A549 (cell line): Measurements from ENCODE around the gene S100A1. TPM values are rescaled to one million over a fixed set of nuclear protein-coding genes. Genes with fewer than 3 reads are reported as not detected.

Experiments used
- ATAC-seq, 2 experiments: fragments of 200-7000 bp in 1 of 2; fragments of >200 bp in 1 of 2; cut with Nextera tagmentation in 1 of 2; cut with Tn5 transposase in 1 of 2; 3 replicates each; pipeline versions ENCODE4 v1.8.0 to v1.9.1; 2018 to 2020; ENCODE audit warnings: mild to moderate bottlenecking in 1 of 2, moderate library complexity in 1 of 2
- CTCF ChIA-PET: fragments of 300-600 bp; sonication (Branson Sonifier 250); formaldehyde crosslinking; extraction: SDS; loops from one replicate; lab custom pipeline; 2021; ENCODE audit warnings: antibody characterized with exemption, inconsistent platforms; lab: Yijun Ruan, JAX
- POLR2A ChIA-PET: fragments of 350-600 bp; formaldehyde crosslinking; extraction: SDS; loops from one replicate; lab custom pipeline; 2021; ENCODE audit warnings: antibody characterized with exemption, inconsistent platforms; lab: Yijun Ruan, JAX
- DNase-seq, 2 experiments: peaks; one replicate each; pipeline versions ENCODE4 v3.0.0 to v3.0.0-alpha.2; 2011 to 2016; ENCODE audit warnings: low read depth in 1 of 2, low spot score in 1 of 2
- FAIRE-seq: peaks from 2 replicates; lab custom pipeline; 2011; peaks lifted over from hg19 to GRCh38; lab: Jason Lieb, UNC
- H3K27ac ChIP-seq, 2 experiments: fragments of >200 bp; sonication (Bioruptor Twin); formaldehyde crosslinking; 3 replicates each; pipeline ENCODE4 v1.5.1; 2016 to 2017
- H3K4me1 ChIP-seq: fragments of >200 bp; sonication (Bioruptor Twin); formaldehyde crosslinking; 3 replicates; pipeline ENCODE4 v1.6.1; 2016
- H3K4me2 ChIP-seq: fragments of >200 bp; sonication (Bioruptor Twin); formaldehyde crosslinking; 3 replicates; pipeline ENCODE4 v1.6.1; 2016
- H3K4me3 ChIP-seq: fragments of >200 bp; sonication (Bioruptor Twin); formaldehyde crosslinking; 3 replicates; pipeline ENCODE4 v1.5.1; 2016
- H3K9me3 ChIP-seq: fragments of >200 bp; sonication (Bioruptor Twin); formaldehyde crosslinking; 3 replicates; pipeline ENCODE4 v1.6.1; 2016
- BHLHE40 ChIP-seq: IDR thresholded peaks from 2 replicates; pipeline ENCODE4 v1.6.1; 2012; ENCODE audit warnings: low read depth, low read length, inconsistent platforms
- CHD2 ChIP-seq: fragments of 150-350 bp; IDR thresholded peaks from 2 replicates; pipeline ENCODE4 v1.6.1; 2014; ENCODE audit warnings: low read length; ENCODE audit not compliant: partially characterized antibody
- CHD4 ChIP-seq: fragments of 200-600 bp; sonication (generic); IDR thresholded peaks from 2 replicates; pipeline ENCODE4 v1.6.1; 2016; ENCODE audit warnings: antibody characterized with exemption, mild to moderate bottlenecking, borderline replicate concordance
- EHF ChIP-seq: fragments of 250-450 bp; sonication (Bioruptor Pico); IDR thresholded peaks from 2 replicates; pipeline ENCODE4 v1.5.0; 2020; ENCODE audit warnings: mild to moderate bottlenecking
- EP300 ChIP-seq, 2 experiments: fragments of >200 bp; sonication (Bioruptor Twin); formaldehyde crosslinking; IDR thresholded peaks; 2 replicates in 1 of 2; 3 replicates in 1 of 2; pipeline ENCODE4 v1.6.1; 2016 to 2017
- HEYL ChIP-seq: fragments of 250-450 bp; sonication (Bioruptor Pico); IDR thresholded peaks from 2 replicates; pipeline ENCODE4 v1.8.0; 2021; ENCODE audit warnings: mild to moderate bottlenecking, moderate library complexity
- JUN ChIP-seq, 2 experiments: fragments of >200 bp; sonication (Bioruptor Twin); formaldehyde crosslinking; IDR thresholded peaks; 2 replicates in 1 of 2; 3 replicates in 1 of 2; pipeline ENCODE4 v1.6.1; 2016 to 2017
- JUNB ChIP-seq: fragments of >200 bp; sonication (Bioruptor Twin); formaldehyde crosslinking; IDR thresholded peaks from 2 replicates; pipeline ENCODE4 v1.6.1; 2016
- KDM1A ChIP-seq: fragments of 200-600 bp; sonication (generic); IDR thresholded peaks from 2 replicates; pipeline ENCODE4 v1.6.1; 2016; ENCODE audit warnings: low read depth, mild to moderate bottlenecking
- POLR2A ChIP-seq: IDR thresholded peaks from 2 replicates; pipeline ENCODE4 v1.6.1; 2012; ENCODE audit warnings: mild to moderate bottlenecking, low read length
- RAD21 ChIP-seq, 2 experiments: fragments of >200 bp in 1 of 2; sonication (Bioruptor Twin) in 1 of 2; formaldehyde crosslinking in 1 of 2; IDR thresholded peaks in 1 of 2; conservative IDR thresholded peaks in 1 of 2; 2 replicates in 1 of 2; 3 replicates in 1 of 2; pipeline ENCODE4 v1.6.1; 2012 to 2018; ENCODE audit warnings: inconsistent platforms in 1 of 2
- RCOR1 ChIP-seq: fragments of 150-350 bp; IDR thresholded peaks from 2 replicates; pipeline ENCODE4 v1.6.1; 2014; ENCODE audit warnings: antibody characterized with exemption, low read length, low read depth
- RFX5 ChIP-seq: fragments of 450-650 bp; IDR thresholded peaks from 2 replicates; pipeline ENCODE4 v1.7.1; 2014; ENCODE audit warnings: antibody characterized with exemption, mild to moderate bottlenecking, moderate library complexity
- SMC3 ChIP-seq: fragments of >200 bp; sonication (Bioruptor Twin); formaldehyde crosslinking; IDR thresholded peaks from 3 replicates; pipeline ENCODE4 v1.6.1; 2018; ENCODE audit warnings: inconsistent platforms
- SREBF2 ChIP-seq: fragments of 450-650 bp; IDR thresholded peaks from 2 replicates; pipeline ENCODE4 v1.6.1; 2014; ENCODE audit warnings: mild to moderate bottlenecking, moderate library complexity
- TFCP2L1 ChIP-seq: fragments of 250-450 bp; sonication (Bioruptor Pico); IDR thresholded peaks from 2 replicates; pipeline ENCODE4 v1.5.0; 2021; ENCODE audit warnings: mild to moderate bottlenecking
- ZC3H11A ChIP-seq: fragments of 450-650 bp; IDR thresholded peaks from 2 replicates; pipeline ENCODE4 v1.6.1; 2014; ENCODE audit warnings: antibody characterized with exemption, mild to moderate bottlenecking
- ZFP36 ChIP-seq: fragments of 450-650 bp; IDR thresholded peaks from 2 replicates; pipeline ENCODE4 v1.6.1; 2014; ENCODE audit warnings: borderline replicate concordance; ENCODE audit not compliant: partially characterized antibody
- ZNF302 ChIP-seq: fragments of 250-450 bp; sonication (Bioruptor Pico); IDR thresholded peaks from 2 replicates; pipeline ENCODE4 v1.9.0; 2021; ENCODE audit warnings: inconsistent platforms, mild to moderate bottlenecking, moderate library complexity
- ZSCAN20 ChIP-seq: fragments of 250-450 bp; sonication (Bioruptor Pico); IDR thresholded peaks from 2 replicates; pipeline ENCODE4 v1.8.0; 2022; ENCODE audit warnings: mild to moderate bottlenecking, moderate library complexity
- WGBS: methylation state at CpG from one replicate; pipeline ENCODE4 v1.1.6; 2017; ENCODE audit errors: missing lambda C conversion rate; 5-methylcytosine and 5-hydroxymethylcytosine counted together
- polyA plus RNA-seq, 4 experiments: library from polyadenylated mRNA; depleted of rRNA in 3 of 4; stranded (reverse); fragments of >200 nt; fragmentation: RNase III in 1 of 4; extraction: RNeasy Plus Mini Kit Qiagen cat#74134 plus additional on column Dnase treatment in 1 of 4; gene quantifications; 2 replicates in 3 of 4; 3 replicates in 1 of 4; pipeline ENCODE4 v1.2.3, GENCODE V29; 2011 to 2017
- TF ChIP-seq, protein P1 (sequence below): IDR thresholded peaks from 2 replicates; pipeline ENCODE4 v1.6.1; 2012
- TF ChIP-seq, protein P2 (sequence below): fragments of >200 bp; sonication (Bioruptor Twin); formaldehyde crosslinking; IDR thresholded peaks from 3 replicates; pipeline ENCODE4 v1.5.1; 2016
- TF ChIP-seq, protein P3 (sequence below): fragments of 450-650 bp; IDR thresholded peaks from 2 replicates; pipeline ENCODE4 v1.6.1; 2014; ENCODE audit warnings: antibody characterized with exemption
- TF ChIP-seq, protein P4 (sequence below): IDR thresholded peaks from 2 replicates; pipeline ENCODE4 v1.6.1; 2012; ENCODE audit warnings: low read depth, borderline replicate concordance
- TF ChIP-seq, protein P5 (sequence below): fragments of 250-450 bp; sonication (Bioruptor Pico); IDR thresholded peaks from 2 replicates; pipeline ENCODE4 v1.5.0; 2020; ENCODE audit warnings: low read depth, mild to moderate bottlenecking, moderate library complexity
- TF ChIP-seq, protein P6 (sequence below): IDR thresholded peaks from 2 replicates; pipeline ENCODE4 v1.6.1; 2012

Gene S100A1
- polyA plus RNA-seq, 2 of the 4 experiments (the other 2 are of a cell fraction) = 0.59 to 0.97 TPM

DNA sequence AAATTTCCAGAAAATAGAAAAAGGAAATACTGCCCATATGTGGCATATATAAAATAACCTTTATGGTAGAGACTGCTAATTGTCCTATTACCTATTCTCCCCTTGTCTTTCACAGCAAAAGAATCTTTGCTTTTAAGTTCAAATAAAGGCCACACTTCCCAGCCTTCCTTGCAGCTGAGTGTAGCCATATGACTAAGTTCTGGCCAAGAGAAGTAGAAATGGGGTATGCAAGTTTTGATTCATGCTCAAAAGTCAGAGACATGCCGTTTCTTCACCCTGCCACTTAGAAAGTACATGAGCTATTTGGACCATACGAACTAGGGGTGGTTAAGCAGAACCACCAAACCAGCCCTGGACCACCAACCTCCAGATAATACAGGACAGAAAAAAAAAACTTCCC is 44.3 kb upstream of the S100A1 start (continued):
- TF ChIP-seq CHD2 (no peak), SREBF2 (no peak), CHD4 (no peak)
- TF ChIP-seq, protein P1, sequence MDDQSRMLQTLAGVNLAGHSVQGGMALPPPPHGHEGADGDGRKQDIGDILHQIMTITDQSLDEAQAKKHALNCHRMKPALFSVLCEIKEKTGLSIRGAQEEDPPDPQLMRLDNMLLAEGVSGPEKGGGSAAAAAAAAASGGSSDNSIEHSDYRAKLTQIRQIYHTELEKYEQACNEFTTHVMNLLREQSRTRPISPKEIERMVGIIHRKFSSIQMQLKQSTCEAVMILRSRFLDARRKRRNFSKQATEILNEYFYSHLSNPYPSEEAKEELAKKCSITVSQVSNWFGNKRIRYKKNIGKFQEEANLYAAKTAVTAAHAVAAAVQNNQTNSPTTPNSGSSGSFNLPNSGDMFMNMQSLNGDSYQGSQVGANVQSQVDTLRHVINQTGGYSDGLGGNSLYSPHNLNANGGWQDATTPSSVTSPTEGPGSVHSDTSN = no peak
- TF ChIP-seq, protein P2, sequence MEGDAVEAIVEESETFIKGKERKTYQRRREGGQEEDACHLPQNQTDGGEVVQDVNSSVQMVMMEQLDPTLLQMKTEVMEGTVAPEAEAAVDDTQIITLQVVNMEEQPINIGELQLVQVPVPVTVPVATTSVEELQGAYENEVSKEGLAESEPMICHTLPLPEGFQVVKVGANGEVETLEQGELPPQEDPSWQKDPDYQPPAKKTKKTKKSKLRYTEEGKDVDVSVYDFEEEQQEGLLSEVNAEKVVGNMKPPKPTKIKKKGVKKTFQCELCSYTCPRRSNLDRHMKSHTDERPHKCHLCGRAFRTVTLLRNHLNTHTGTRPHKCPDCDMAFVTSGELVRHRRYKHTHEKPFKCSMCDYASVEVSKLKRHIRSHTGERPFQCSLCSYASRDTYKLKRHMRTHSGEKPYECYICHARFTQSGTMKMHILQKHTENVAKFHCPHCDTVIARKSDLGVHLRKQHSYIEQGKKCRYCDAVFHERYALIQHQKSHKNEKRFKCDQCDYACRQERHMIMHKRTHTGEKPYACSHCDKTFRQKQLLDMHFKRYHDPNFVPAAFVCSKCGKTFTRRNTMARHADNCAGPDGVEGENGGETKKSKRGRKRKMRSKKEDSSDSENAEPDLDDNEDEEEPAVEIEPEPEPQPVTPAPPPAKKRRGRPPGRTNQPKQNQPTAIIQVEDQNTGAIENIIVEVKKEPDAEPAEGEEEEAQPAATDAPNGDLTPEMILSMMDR = no peak

DNA sequence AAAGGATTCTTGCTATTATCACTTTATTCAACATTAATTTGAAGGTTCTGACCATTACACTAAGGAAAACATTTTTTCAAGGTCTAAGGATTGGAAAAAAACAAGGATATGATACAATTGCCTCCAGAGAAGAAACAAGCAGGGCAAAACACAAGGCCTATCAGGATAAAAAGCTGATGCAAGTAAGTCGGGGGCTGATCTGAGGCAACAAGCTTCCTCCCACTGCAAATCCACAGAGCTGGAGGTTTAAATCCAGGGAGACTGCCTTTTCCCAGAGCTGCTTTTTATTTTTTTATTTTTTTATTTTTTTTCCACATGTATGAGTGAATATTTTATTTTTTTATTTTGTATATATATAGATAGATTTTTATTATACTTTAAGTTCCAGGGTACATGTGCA is 43.2 kb upstream of the S100A1 start:
- Histone ChIP-seq H3K4me2 (no peak overlapping the region), H3K4me3 (no peak overlapping the region), H3K27ac (no peak overlapping the region), H3K9me3 (no peaks in the 10 kb centered on the region), H3K4me1 (0 out of 3 replicates have a peak, but pooled peaks cover 7% of the 10 kb centered on the region)
- ATAC-seq (no peak), FAIRE-seq (no peak), DNase-seq (no peak)
- ChIA-PET CTCF (interaction anchor here (0.9 to 3.3 kb wide), 6 partner anchors 8 to 52 kb away, joined by 3 to 34 read pairs (median 6); partner anchors contain the start of genes S100A1 and S100A13), POLR2A (interaction anchor here (1.3 kb wide), 1 partner anchor 42 kb away, joined by 3 read pairs; the partner anchor contains the start of gene S100A13)
- WGBS = 74% methylated on average over 1 of the region's 1 CpG
- TF ChIP-seq, protein P3, sequence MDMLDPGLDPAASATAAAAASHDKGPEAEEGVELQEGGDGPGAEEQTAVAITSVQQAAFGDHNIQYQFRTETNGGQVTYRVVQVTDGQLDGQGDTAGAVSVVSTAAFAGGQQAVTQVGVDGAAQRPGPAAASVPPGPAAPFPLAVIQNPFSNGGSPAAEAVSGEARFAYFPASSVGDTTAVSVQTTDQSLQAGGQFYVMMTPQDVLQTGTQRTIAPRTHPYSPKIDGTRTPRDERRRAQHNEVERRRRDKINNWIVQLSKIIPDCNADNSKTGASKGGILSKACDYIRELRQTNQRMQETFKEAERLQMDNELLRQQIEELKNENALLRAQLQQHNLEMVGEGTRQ = no peak
- TF ChIP-seq TFCP2L1 (CRISPR knock-in tag) = no peak
- no peak for TF ChIP-seq KDM1A
- no peak for TF ChIP-seq EHF
- TF ChIP-seq RFX5 = no peak
- no peak for TF ChIP-seq JUNB
- TF ChIP-seq, protein P4, sequence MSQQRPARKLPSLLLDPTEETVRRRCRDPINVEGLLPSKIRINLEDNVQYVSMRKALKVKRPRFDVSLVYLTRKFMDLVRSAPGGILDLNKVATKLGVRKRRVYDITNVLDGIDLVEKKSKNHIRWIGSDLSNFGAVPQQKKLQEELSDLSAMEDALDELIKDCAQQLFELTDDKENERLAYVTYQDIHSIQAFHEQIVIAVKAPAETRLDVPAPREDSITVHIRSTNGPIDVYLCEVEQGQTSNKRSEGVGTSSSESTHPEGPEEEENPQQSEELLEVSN = no peak
- TF ChIP-seq ZC3H11A = no peak
- TF ChIP-seq HEYL (CRISPR knock-in tag) = no peak
- TF ChIP-seq, protein P5, sequence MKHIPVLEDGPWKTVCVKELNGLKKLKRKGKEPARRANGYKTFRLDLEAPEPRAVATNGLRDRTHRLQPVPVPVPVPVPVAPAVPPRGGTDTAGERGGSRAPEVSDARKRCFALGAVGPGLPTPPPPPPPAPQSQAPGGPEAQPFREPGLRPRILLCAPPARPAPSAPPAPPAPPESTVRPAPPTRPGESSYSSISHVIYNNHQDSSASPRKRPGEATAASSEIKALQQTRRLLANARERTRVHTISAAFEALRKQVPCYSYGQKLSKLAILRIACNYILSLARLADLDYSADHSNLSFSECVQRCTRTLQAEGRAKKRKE = no peak
- no peak for TF ChIP-seq RAD21 (conservative IDR thresholded peaks at IDR 0.05 in 1 of 2, IDR thresholded peaks at IDR 0.05 in 1 of 2)
- TF ChIP-seq ZNF302 = no peak
- TF ChIP-seq ZSCAN20 (CRISPR knock-in tag) = no peak

DNA sequence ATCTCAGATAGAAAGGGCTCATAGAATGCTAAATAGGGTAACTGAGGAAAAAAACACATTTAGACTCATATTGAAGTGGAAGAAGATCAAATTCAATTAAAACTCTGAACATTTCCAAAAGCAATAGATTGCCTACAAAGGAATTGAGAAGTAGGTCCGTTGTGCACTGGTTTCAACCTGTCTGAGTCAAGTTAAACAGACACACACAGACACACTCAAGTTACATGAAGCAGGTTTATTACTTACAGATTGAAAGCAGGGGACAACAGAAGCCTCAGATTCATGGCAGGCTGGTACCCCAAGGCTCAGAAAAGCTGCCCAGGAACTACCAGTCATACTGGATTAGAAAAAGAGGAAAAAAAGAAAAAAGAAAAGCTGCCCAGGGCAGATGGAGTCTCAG is 41.9 kb upstream of the S100A1 start:
- WGBS = 12% methylated on average over 1 of the region's 1 CpG
- H3K27ac ChIP-seq = peak overlapping the region in 1 of 2 experiments; percentile 24; a peak in 1 of 6 replicates
- TF ChIP-seq JUN (IDR thresholded peaks at IDR 0.05) = no peak
- no peak for TF ChIP-seq EP300 (IDR thresholded peaks at IDR 0.05)
- no peak for TF ChIP-seq ZFP36
- TF ChIP-seq, protein P2 = no peak
- TF ChIP-seq, protein P6, sequence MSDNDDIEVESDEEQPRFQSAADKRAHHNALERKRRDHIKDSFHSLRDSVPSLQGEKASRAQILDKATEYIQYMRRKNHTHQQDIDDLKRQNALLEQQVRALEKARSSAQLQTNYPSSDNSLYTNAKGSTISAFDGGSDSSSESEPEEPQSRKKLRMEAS = no peak
- no peak for TF ChIP-seq POLR2A
- no peak for TF ChIP-seq BHLHE40
- TF ChIP-seq, protein P4 = no peak
- TF ChIP-seq, protein P5 = no peak
- TF ChIP-seq SMC3 = no peak
- no peak for TF ChIP-seq CHD4
- no peak for TF ChIP-seq RCOR1
- no peaks in the 10 kb centered on the region for H3K9me3 ChIP-seq
- FAIRE-seq (no peak), DNase-seq (no peak), ATAC-seq (no peak)
- H3K4me3 ChIP-seq = no peak overlapping the region
- ChIA-PET POLR2A (interaction anchor here (1.0 to 1.8 kb wide), 2 partner anchors 9 to 18 kb away, joined by 3 to 4 read pairs; no protein-coding TSS in a partner anchor), CTCF (interaction anchor here (1.2 to 3.3 kb wide), 4 partner anchors 9 to 18 kb away, joined by 3 to 34 read pairs (median 4); no protein-coding TSS in a partner anchor)
- H3K4me1 ChIP-seq = 0 out of 3 replicates have a peak, but pooled peaks cover 7% of the 10 kb centered on the region
- no peak overlapping the region for H3K4me2 ChIP-seq
